Thyroid gland (tissue), 4 donors: Measurements from ENCODE around the gene ZNF8.

Experiments
- CTCF ChIP-seq, 6 experiments: fragments of 200-600 bp in 3 of 6; fragments of 450-650 bp in 3 of 6; sonication (generic) in 3 of 6; IDR thresholded peaks; one replicate each; pipeline ENCODE4 v1.5.1; 2016 to 2019; ENCODE audit warnings: antibody characterized with exemption in 6 of 6, mild to moderate bottlenecking in 2 of 6, inconsistent platforms in 1 of 6, moderate library complexity in 1 of 6
- POLR2A ChIP-seq, 2 donors: fragments of 450-650 bp; IDR thresholded peaks; one replicate each; pipeline ENCODE4 v1.6.1; 2017; ENCODE audit warnings: antibody characterized with exemption in 2 of 2, mild to moderate bottlenecking in 2 of 2, moderate library complexity in 1 of 2

- TF ChIP-seq CTCF (IDR thresholded peaks at IDR 0.05) (no peak), POLR2A (IDR thresholded peaks at IDR 0.05) (no peak)
These were observed 13.7 kb upstream of the ZNF8 start for GRCh38 chr19:58265100-58265499.
